ELF-1 (cell line): ENCODE results near the gene SH3PXD2A.
A peak's percentile ranks its signal among the peaks of the same experiment; 100 is the strongest.
"Not testable (repeated sequence)": the region's sequence is repeated elsewhere in the genome, so short reads cannot be mapped to it uniquely, and the experiment has no call there.

ENCODE experiments used
- DNase-seq: peaks from one replicate; pipeline ENCODE4 v3.0.0-alpha.2; 2016; ENCODE audit warnings: low read depth, low spot score

SH3PXD2A gene

DNA sequence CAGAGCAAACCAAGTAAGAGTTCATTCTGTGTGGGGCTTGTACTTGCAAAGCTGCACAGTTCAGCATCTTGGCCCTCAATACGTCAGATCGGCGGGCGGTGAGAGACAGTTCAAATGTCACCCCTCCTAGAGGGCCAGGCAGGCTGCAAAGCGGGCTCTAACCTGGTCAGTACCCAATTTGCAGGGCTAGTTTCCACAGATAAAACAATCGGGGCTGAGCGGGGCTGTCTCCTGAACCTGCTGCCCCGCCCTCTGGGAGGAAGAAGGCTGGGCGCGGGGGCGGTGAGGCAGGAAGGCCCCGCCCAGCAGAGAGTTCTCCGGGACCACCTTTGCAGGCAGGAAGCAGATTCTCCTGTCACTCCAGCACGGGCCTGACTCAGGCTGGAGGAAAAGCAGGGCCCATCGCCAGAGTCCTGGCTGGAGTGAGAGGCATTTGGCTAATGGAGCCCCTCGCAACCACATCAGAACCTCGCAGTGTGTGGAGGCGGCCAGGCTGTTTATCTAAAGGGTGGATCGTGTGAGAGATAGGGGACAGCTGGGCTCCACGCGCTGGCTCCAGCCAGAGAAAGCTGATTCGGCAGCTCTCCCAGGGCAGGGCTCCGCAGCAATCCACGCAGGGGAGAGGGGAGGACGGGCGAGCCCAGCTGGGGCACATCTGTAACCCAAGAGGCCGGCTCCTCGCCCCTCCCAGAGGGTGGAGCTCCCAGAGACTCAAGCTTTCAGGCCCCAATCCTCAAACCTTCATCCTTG lies 83.1 kb downstream of the SH3PXD2A start:
- DNase-seq, result peak; percentile 95

DNA sequence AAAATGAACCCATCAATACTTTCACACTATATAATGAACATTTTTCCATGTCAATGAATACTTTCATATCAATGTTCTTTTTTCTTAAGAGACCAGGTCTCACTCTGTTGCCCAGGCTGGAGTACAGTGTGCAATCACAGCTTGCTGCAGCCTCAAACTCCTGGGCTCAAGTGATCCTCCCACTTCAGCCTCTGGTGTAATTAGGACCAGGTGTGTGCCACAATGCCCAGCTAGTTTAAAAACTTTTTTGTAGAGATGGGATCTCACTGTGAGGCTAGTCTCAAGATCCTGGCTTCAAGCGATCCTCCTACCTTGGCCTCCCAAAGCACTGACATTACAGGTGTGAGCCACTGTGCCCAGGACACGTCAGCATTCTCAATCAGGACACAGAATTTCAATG lies 85.2 kb downstream of the SH3PXD2A start:
- no peak for DNase-seq

DNA sequence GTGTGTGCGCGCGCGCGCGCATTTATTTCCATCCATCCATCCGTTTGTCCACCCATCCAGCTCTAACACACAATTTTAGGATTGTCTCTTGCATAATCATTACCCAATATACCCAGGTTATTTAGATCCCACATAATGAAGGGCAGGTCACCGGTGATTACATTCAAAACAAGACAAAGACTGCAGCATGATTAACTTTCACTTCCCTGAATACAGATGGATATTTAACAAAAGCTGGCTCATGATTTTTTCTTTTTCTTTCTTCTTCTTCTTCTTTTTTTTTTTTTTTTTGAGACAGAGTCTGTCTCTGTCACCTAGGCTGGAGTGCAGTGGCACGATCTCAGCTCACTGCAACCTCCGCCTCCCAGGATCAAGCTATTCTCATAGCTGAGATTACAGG lies 86.2 kb downstream of the SH3PXD2A start:
- DNase-seq, result no peak

DNA sequence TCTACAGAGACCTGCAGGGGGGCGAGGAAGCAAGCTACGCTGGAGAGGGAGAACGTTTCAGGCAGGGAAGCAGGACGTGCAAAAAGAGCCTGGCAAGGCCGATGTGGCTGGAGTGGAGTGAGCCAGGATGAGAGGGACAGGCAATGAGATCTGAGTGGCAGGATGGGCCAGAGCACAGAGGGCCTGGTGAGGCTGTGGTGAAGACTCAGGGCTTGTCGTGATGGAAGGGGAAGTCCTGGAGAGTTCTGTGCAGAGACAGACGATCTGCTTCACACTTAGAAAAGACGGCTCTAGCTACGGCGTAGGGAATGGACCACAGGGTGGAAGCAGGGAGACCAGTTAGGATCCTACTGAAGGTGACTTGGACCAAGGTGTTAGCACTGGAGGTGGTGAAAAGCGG lies 87.0 kb downstream of the SH3PXD2A start:
- DNase-seq, result no peak

DNA sequence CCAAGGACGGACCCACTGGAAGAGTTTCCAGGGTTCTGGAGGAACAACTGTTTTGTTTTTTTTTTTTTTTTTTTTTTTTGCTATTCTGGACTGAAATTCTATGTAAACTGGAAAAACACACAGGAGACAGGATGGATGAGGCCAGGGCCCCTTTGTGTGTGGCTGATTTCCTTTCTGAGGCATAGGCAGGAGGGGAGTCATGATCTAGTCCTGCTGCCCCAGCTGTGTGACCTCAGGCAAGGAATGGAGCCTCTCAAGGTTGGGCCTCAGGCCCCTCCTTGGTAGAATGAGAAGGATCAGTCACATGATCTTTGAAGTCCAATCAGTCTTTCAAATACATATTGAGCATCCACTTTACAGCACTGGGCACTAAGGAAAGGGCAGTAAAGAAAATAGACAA lies 87.6 kb downstream of the SH3PXD2A start:
- DNase-seq, result no peak

DNA sequence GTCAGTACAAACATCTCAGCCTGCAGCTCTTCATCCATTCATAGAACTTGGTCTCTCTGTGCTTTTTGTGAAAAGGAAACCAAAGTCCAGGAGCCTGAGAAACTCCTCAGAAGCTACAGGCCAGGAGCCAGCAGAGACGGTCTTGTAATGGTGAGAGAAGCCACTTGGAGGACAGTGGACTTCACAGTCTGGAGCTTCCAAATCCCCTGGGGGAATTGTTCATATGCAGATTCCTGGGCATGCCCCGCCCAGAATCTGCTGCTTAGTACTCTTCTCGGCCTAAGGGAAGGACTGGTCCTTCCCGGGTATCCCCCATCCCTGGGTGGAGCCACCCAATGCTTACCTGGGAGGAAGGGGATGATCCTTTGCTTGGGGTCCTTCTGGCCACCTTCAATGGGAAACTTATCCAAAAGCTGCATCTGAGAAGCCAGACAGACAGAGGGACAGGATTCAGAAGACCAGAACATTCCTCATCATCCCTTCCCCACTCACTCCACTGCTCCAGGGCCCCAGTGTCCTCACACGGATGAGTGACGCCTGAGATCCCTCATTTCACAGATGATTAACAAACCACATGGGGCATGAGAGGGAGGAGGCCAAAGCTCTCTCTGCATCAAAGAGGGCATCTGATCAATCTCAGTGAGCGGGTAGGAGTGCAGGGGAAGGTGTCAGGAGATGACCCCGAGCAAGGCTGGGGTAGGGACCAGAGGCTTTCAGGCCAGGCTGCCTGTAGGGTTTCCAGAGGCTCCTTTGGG lies 88.4 kb downstream of the SH3PXD2A start:
- peak; percentile 53 for DNase-seq

DNA sequence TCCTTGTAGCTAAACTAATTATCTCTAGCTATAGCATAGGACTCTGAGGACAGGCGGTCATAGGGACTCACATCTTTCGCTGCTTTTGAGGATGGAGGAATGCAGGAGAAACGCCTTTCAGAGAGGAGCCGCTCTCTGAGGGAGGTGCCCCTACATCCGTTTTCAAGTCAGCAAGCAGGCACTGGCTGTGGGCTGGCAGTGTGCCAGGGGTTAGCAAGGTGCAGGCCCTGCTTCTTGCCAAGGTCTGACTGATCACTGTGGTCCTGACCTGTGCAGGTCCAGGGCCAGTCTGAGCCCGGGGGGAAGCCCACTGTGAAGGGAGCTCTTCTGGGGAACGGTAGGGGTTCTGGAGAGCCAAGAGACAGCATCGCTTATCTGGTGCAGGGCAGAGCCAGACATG lies 89.4 kb downstream of the SH3PXD2A start:
- no peak for DNase-seq

DNA sequence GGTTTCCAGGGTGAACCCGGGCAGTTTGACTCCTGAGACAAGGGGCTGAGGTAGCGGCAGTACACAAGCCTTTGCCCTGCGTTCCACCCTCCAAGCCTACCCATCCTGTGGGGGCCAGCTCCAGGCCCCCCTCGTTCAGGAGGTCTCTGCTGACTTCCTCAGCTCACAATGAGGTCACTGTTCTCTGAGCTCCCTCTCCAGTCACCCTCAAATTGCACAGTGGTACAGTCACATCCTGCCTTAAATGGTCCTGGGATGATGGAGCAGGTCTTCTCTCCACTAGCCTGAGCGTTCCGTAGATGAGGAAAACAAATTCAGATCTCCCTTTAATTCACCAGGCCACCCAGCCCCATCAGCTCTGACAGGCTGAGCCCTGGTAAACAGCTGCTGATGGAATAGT lies 90.2 kb downstream of the SH3PXD2A start:
- DNase-seq, result no peak

DNA sequence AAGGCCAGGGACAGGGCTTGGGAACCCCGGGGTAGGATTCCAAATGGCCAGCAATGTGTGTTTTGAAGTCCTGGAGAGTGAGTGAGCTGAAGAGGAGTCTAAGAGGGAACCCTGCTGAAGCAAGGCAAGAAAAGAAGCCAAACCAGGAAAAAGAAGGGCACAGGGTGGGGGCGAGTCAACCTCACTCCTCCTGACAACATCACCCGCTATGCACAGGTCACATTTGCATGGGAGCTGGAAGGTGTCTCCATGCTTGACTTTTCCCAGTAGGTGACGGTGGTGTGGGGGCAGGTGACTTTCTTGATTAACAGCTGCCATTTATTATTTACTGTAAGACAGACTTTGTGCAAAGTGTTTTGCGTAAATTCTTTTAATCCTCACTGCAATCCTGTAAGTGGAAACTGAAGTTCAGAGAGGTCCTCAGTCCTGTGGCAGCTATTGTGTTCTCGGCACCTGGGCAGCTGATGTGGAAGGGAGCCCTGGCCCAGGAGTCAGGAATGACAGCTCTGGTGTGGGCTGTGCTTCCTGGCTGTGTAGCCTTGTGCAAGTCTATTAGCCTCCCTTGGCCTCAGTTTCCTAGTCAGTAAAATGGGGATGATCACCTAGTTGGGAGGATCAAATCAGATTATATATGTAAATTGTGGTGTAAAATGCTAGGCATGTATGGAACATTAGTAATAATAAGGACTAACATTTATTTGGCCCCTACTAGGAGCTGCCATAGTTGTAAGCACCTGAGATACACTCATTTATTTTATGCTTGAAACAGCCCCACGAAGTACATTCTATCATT lies 90.9 kb downstream of the SH3PXD2A start:
- no peak for DNase-seq

DNA sequence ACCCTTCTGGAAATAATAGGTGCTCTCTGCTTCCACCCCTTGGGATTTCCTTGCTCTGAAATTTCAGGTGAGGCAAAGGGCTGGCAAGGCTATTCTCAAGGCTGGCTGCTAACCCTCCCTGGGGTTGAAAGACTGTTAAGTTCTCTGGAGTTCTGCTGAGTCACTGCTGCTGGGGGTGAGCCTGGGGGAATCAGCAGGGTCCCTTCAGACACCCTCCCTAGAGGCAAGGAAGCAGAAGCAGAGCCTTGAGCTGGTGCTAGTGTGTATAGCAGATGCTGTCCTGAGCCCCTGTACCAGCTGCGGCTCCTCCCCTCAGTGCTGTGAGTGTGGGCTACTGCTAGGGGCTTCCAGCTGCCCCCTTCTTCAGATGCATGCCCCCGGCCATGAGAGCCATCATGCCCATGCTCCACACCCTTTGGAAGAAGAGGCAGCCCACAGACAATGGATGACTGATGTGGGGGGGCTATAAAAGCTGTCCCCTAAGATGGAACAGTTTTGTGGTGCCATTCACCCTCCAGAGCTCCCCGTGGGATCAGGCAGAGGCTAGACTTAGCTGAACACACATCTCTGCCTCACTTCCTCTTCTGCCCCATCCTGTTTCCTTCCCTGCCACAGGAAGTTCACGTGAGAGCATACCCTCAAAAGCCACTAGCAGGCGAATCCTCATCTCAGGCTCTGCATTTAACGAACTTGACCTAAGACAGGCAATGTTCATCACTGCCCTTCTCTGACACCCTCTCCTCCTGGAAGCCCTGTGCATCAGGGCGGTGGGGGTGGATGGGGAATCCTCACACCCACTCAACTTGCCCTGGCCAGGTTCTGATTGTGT lies 91.8 kb downstream of the SH3PXD2A start:
- DNase-seq, result peak; percentile 69

DNA sequence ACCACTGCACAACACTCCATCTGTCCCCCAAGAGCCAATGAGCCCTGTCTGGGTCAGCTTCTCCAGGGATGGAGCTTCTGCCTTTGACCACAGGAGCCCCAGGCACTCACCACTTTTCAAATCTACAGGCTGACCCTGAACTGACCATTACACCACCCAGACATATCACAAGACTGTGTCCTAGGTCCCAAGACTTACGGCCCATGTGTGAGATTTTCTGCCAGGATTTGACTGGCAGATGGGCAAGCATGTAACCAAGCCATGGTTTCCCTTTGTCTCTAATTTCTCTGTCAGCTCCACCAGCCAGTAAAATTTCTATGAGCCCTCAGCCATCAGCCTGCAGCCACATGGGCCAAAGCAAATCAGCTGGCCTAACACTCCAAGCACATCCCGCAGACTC lies 92.5 kb downstream of the SH3PXD2A start:
- no peak for DNase-seq

DNA sequence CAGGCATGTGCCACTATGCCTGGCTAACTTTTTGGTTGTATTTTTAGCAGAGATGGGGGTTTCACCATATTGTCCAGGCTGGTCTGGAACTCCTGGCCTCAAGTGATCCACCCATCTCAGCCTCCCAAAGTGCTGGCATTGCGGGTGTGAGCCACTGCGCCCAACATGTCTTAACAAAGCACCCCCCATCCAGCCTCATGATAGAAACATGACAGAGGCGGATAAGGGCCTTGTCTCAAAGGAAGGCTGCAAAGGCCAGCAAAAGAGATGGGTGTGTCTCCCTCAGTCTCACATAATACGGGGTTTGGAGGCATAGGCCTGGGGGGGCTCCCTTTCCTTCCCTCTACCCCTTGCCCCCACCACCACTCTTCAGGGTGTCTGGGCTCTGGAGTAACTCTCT lies 93.2 kb downstream of the SH3PXD2A start:
- no peak for DNase-seq

DNA sequence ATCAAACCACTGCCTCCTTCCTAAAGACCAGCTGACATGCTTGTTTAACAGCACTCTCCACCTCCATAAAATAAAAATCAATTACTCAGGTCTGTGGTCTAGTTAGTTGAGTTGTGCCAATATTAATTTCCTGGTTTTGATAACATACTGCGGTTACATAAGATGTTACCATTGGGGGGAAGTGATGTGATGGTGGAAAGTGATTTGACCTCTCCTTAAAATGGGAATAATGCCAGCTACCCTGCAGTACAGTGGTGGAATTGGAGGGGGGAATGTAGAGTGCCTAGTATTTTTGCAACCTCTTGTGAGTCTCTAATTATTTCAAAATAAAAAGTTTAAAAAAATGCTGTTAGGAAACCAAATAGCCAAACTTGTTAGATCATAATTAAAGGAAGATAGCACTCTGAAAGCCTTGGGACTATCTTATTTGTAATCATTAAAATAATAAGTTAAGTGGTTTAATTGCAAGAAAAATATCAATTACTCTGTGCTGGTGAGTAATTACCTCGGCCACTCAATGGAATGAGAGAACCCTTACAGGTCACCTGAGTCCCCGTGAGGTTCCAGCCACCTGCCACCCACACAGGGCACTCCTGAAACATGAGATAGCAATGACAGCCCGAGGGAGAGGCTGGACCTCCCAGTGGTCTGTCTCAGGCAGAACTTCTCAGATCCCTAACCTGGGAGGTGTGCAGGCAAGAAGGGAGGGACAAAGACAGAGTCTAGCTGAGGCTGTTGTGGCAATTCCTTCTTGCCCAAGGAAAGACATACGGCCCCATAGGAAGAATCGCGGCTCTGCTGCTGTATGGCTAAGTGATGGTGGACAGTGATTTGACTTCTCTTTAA lies 94.1 kb downstream of the SH3PXD2A start:
- DNase-seq, result peak; percentile 66

DNA sequence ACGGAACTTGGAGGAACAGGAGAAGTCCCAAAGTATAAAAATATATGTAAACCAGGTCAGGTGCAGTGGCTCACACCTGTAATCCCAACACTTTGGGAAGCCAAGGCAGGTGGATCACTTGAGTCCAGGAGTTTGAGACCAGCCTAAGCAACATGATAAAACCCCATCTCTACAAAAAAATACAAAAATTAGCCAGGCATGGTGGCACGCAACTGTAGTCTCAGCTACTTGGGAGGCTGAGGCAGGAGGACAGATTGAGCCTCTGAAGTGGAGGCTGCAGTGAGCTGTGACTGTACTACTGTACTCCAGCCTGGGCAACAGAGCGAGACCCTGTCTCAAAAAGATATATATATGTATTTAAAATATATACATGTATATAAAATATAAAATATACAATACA lies 95.1 kb downstream of the SH3PXD2A start:
- DNase-seq, result not testable (repeated sequence)

DNA sequence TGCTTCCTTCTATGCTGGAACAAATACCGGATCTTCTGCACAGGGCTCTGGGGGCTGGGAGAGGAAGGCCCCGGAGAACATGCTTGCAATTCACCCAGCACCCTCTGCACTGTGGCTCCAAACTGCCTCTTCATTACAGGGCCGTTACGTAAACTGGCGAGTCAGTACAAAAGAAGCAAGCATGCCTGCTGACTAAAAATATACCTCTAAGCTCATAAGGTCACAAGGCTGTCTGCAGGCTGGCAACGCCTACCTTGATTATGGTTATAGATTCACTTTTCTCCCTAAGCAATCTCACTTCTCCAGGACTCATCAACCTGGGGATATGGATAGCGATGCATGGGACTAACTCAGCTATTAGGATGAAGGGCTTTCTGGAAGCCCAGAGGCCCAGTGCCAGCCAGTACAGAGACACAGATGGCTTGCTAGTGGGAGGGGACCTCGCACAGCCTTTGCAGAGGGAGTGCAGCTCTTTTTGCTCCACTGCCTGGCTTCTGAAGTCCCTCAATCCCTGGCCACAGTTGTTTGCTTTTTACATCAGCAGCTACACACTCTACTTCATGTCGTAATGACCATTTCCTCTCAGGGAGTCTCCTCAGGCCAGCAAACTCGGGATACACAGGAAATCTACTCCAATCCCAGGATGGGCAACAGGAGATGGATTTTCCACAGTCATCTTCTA lies 96.1 kb downstream of the SH3PXD2A start:
- no peak for DNase-seq

DNA sequence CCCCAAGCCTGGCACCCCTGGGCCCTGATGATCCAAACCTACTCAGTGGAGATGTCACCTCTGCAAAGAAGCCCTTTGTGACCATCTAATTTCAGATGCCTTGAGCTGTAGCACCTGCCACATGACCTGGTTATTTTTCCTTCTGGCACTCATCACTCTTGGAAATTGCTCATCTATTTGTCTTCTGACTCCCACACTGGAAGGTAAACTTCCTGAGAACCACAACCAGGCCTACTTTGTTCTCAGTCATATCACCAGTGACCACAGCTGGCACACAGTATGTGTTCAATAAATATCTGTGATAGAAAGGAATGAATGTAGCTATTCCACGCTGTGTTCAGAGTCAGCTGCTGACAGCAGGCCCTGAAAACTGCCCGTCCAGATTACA lies 97.1 kb downstream of the SH3PXD2A start:
- DNase-seq, result no peak

DNA sequence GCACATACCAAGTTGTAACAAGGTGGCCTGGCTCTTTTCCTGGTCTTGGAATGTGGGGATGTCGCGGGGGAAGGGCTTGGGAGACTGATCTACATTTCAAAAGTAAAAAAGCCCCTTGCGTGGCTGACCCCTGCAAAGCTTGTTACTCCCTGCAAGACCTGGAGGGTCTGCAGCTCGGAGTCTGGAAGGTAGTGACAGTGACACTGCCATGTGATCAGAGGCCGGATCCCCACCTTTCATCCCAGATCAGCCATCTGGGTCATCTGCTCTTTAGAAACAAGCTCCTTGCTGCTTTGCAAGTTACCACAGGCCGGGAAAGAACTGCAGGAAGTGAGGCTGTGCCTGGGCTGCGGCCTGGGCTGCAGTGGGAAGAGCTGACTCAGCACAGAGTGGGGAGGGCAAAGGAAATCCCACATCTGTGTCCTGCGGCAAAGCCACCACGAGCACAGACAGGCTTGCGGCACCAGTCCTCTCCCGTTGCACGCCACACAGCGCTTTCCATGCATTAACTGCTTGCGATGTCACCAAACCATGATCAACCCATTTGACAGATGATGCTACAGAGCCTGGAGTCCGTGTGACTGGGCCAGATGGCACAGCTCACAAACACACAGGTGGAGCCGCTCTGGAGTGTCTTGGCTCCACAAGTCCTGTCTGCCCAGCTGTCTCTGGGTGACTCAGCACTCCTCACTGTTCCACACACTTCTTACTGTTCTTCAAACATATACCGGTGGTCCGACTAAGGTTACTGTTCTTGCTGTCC lies 97.7 kb downstream of the SH3PXD2A start:
- peak; percentile 81 for DNase-seq

DNA sequence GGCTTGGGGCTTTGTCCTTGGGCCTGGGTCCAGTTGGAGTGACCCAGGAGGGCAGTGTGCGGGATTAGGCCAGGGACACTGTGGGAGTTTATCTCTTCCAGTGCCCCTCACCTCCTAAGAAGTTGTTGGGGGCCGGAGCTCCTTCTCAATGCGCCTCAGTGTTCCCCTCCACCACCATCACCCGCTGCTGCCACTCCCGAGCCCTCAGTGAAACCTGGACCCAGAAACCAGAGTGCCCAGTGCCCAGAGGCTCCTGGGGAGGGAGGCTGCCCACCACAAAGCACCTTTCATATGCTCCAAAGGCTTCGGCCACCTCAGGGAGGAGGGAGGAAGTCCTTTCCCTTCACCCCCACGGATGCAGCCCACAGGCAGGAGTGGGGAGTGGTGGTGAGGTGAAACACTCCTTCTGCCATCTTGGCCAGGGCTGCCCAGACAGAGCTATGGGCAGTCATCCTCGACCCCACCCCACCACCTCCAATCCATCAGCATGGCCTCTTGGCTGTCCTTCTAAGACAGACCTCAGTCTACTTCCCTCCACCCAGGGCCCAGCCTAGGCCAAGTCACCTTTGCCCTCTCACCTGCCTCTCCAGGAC lies 99.0 kb downstream of the SH3PXD2A start:
- no peak for DNase-seq

DNA sequence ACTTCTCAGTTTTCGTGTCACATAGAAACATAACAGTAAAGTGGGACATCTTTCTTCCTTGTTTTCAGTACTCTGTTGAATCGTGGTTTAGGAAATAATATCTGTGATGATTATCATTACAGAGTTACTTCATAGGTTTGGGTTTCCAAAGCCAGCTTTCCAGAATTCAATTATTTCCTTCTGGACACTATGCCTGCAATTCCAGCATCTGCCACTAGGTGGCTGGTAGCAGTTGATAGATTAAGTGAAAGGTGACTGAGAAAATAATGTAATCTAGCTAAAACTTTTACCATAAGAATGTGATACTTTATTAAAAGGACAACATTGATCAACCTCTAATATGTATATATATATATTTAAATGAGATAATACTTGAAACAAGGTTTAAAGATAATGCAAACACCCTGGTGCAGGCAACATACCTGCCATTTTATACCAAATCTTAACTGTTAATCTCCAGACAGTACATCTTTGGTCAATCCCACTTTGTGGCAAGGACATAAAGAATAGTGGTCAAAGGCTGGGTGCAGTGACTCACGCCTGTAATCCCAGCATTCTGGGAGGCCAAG lies 102.6 kb downstream of the SH3PXD2A start:
- no peak for DNase-seq
